ENCODE results near the gene SUFU. TPM values are rescaled to one million over a fixed set of nuclear protein-coding genes. Genes with fewer than 3 reads are reported as not detected.

SUFU gene
- total RNA-seq, 1 donor from 2014 or later: 11.5 TPM

DNA sequence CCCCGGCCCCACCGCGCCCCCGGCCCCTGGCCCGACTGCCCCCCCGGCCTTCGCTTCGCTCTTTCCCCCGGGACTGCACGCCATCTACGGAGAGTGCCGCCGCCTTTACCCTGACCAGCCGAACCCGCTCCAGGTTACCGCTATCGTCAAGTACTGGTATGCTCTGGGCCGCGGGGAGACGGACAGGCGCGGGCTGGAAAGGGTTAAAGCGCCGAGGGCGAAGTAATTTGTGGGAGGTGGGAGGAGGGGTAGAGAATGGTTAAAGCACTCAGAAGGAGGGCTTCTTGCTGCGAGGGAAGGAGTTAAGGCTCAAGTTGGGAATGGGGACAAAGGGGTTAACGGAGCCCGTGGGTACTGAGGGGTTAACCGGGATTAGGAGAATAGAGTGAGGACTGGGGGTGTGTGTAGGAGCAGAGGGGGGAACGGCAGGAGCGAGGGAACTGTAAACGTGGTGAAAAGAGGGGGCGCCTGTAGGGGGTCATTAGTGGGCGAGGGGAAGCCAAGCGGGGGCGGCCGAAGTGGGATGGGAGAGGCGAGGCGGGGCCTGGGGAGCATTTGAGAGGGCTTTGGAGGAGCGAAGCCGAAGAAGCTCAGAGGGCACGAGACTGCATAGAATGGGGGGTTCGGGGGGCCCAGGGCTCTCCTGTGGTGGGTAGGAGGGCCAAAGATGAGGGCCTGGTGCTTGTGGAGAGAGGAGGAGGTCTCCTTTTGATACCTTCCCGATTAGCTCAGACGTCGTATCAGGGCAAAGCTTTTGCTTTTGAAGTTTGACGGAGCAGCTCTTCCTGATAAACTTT lies 605 bp downstream of the SUFU start:
- Histone ChIP-seq H3F3A (ENCODE audit: low read depth) (peaks cover 28% of the 10 kb centered on the region), H3K27ac (peak overlapping the region; percentile 60), H4K20me1 (ENCODE audit: low read depth) (peaks cover 71% of the 10 kb centered on the region), H3K27me3 (no peaks in the 10 kb centered on the region), H3K9me3 (ENCODE audit: low read depth) (no peaks in the 10 kb centered on the region), H3K9ac (peak overlapping the region; percentile 40), H3K4me3 (peak overlapping the region; percentile 84), H3K4me2 (peak overlapping the region; percentile 73), H2AFZ (replicated peaks) (peak overlapping the region; percentile 64), H3K4me1 (peaks cover 26% of the 10 kb centered on the region), H3K36me3 (no peaks in the 10 kb centered on the region), H3K79me2 (ENCODE audit: low read depth) (peaks cover 74% of the 10 kb centered on the region)
- Mint-ChIP-seq H3K4me1 (peaks cover 13% of the 10 kb centered on the region), H3K4me3 (no peak overlapping the region), H3K27me3 (ENCODE audit: insufficient read depth, low read depth) (peaks cover 2% of the 10 kb centered on the region), H3K9me3 (no peaks in the 10 kb centered on the region), H3K27ac (peak overlapping the region; percentile 89), H3K36me3 (peaks cover 12% of the 10 kb centered on the region)
- DNase-seq (ENCODE audit: low spot score): peak; percentile 86
- TF ChIP-seq EZH2phosphoT487 (IDR thresholded peaks at IDR 0.05) (no peak), CTCF (IDR thresholded peaks at IDR 0.05) (peak; percentile 8), EZH2 (IDR thresholded peaks at IDR 0.05) (no peak)

- peaks cover 2% of the 10 kb centered on the region for H3K27me3 Mint-ChIP-seq (ENCODE audit: insufficient read depth, low read depth)
- H3K36me3 ChIP-seq: no peaks in the 10 kb centered on the region
- H3K27ac Mint-ChIP-seq: no peak overlapping the region
- H3K27me3 ChIP-seq: no peaks in the 10 kb centered on the region
- no peak overlapping the region for H3K4me3 Mint-ChIP-seq
- no peak overlapping the region for H3K27ac ChIP-seq
- no peaks in the 10 kb centered on the region for H3K9me3 Mint-ChIP-seq
- DNase-seq (ENCODE audit: low spot score): no peak
- H3K4me1 Mint-ChIP-seq: peaks cover 13% of the 10 kb centered on the region
- H2AFZ ChIP-seq (replicated peaks): no peak overlapping the region
- H3K4me1 ChIP-seq: peaks cover 26% of the 10 kb centered on the region
- H3K4me2 ChIP-seq: peak overlapping the region; percentile 73
- H3K9ac ChIP-seq: no peak overlapping the region
- H3K36me3 Mint-ChIP-seq: peaks cover 13% of the 10 kb centered on the region
- no peaks in the 10 kb centered on the region for H3K9me3 ChIP-seq (ENCODE audit: low read depth)
- peaks cover 69% of the 10 kb centered on the region for H3K79me2 ChIP-seq (ENCODE audit: low read depth)
- peaks cover 67% of the 10 kb centered on the region for H4K20me1 ChIP-seq (ENCODE audit: low read depth)
- H3K4me3 ChIP-seq: peak overlapping the region; percentile 84
- TF ChIP-seq CTCF (IDR thresholded peaks at IDR 0.05) (no peak), EZH2phosphoT487 (IDR thresholded peaks at IDR 0.05) (no peak), EZH2 (IDR thresholded peaks at IDR 0.05) (no peak)
- peaks cover 28% of the 10 kb centered on the region for H3F3A ChIP-seq (ENCODE audit: low read depth)
Observed at GRCh38 chr10:102504976-102505300, 1.2 kb downstream of the SUFU start.

GRCh38 chr10:102505462-102506115 lies 1.8 kb downstream of the SUFU start:
- Histone ChIP-seq H3K4me2 (peak overlapping the region; percentile 73), H4K20me1 (ENCODE audit: low read depth) (peaks cover 65% of the 10 kb centered on the region), H3K9ac (no peak overlapping the region), H3K79me2 (ENCODE audit: low read depth) (peaks cover 63% of the 10 kb centered on the region), H3K36me3 (no peaks in the 10 kb centered on the region), H3K4me3 (peak overlapping the region; percentile 84), H3K27ac (no peak overlapping the region), H3K27me3 (no peaks in the 10 kb centered on the region), H3K4me1 (peaks cover 26% of the 10 kb centered on the region), H3K9me3 (ENCODE audit: low read depth) (no peaks in the 10 kb centered on the region), H2AFZ (replicated peaks) (no peak overlapping the region), H3F3A (ENCODE audit: low read depth) (peaks cover 28% of the 10 kb centered on the region)
- Mint-ChIP-seq H3K4me3 (peak overlapping the region; percentile 59), H3K27me3 (ENCODE audit: insufficient read depth, low read depth) (no peaks in the 10 kb centered on the region), H3K4me1 (peaks cover 13% of the 10 kb centered on the region), H3K27ac (no peak overlapping the region), H3K36me3 (peaks cover 13% of the 10 kb centered on the region), H3K9me3 (no peaks in the 10 kb centered on the region)
- peak; percentile 17 for DNase-seq (ENCODE audit: low spot score)
- TF ChIP-seq CTCF (IDR thresholded peaks at IDR 0.05) (no peak), EZH2 (IDR thresholded peaks at IDR 0.05) (no peak), EZH2phosphoT487 (IDR thresholded peaks at IDR 0.05) (no peak)
